Body of pancreas (tissue), 4 donors: ENCODE data around the gene HERPUD1. TPM values are rescaled to one million over a fixed set of nuclear protein-coding genes. Genes with fewer than 3 reads are reported as not detected.

Experiments used
- ATAC-seq: fragments of 150-250 bp; one replicate; pipeline ENCODE4 v1.9.1; 2016
- DNase-seq, 4 donors: peaks; one replicate each; pipeline ENCODE4 v3.0.0-alpha.2; 2019
- H3K27ac ChIP-seq, 4 donors: fragments of 200-600 bp; sonication (generic); 1 replicate in 3 of 4; 2 replicates in 1 of 4; pipeline versions ENCODE4 v1.5.1 to v1.6.1; 2016 to 2019; ENCODE audit warnings: mild to moderate bottlenecking in 1 of 4, mixed read lengths in 1 of 4, moderate library complexity in 1 of 4
- H3K27me3 ChIP-seq, 2 donors: fragments of 200-600 bp; sonication (generic); one replicate each; pipeline ENCODE4 v1.6.0; 2016; ENCODE audit warnings: mild to moderate bottlenecking in 1 of 2
- H3K36me3 ChIP-seq, 2 donors: fragments of 200-600 bp; sonication (generic); replicated peaks in 1 of 2; 2 replicates each; pipeline ENCODE4 v1.5.1; 2016; ENCODE audit warnings: low read depth in 2 of 2; ENCODE audit not compliant: insufficient read depth in 1 of 2
- H3K4me1 ChIP-seq: fragments of 200-600 bp; sonication (generic); one replicate; pipeline ENCODE4 v1.6.0; 2016
- H3K4me3 ChIP-seq, 2 donors: fragments of 200-600 bp; sonication (generic); 1 replicate in 1 of 2; 2 replicates in 1 of 2; pipeline ENCODE4 v1.5.1; 2016 to 2019
- H3K9me3 ChIP-seq, 3 donors: fragments of 200-600 bp; sonication (generic); 1 replicate in 2 of 3; 2 replicates in 1 of 3; pipeline ENCODE4 v1.5.1; 2016
- POLR2A ChIP-seq, 3 donors: fragments of 450-650 bp; IDR thresholded peaks; one replicate each; pipeline ENCODE4 v1.6.1; 2016; ENCODE audit warnings: antibody characterized with exemption in 3 of 3, mild to moderate bottlenecking in 2 of 3
- WGBS, 2 donors: methylation state at CpG; one replicate each; pipeline ENCODE4 v1.1.5; 2017; 5-methylcytosine and 5-hydroxymethylcytosine counted together
- intact Hi-C: fragments of 100-400 bp; cut with DNase I; formaldehyde crosslinking; loops from one replicate; pipeline ENCODE4 v1.15.1; 2023
- total RNA-seq, 2 donors: library from RNA; depleted of rRNA; stranded (reverse); fragments of >200 nt; gene quantifications; one replicate each; pipeline ENCODE4 v1.1.0, GENCODE V29; 2016
- TF ChIP-seq, protein P1 (sequence below), 7 experiments: fragments of 450-650 bp in 4 of 7; fragments of 200-600 bp in 3 of 7; sonication (generic) in 3 of 7; IDR thresholded peaks; one replicate each; pipeline ENCODE4 v1.5.1; 2016 to 2019; ENCODE audit warnings: antibody characterized with exemption in 7 of 7

HERPUD1 gene
- total RNA-seq, 2 donors from 2014 or later, result 211 to 293 TPM

DNA sequence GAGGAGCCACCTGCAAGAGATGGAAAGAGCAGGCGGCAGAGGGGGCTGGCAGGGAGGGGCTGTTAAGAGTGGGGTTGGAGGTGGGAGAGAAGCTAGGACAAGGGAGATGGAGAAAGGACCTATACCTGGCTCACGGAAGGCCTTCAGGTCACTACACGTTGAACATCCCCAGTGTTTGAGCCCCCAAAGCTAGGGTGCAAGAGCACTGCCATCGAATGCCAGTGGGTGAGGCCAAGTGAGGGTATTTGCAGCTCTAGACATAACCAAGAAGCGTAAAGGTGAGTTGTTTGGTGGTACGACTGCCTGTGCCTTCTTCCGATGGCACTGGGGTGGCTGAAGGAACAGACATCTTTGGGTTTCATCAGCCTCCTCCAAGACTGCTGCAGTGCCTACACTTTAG, 17.0 kb upstream of the HERPUD1 start:
- ATAC-seq (no peak), DNase-seq (no peak)
- Histone ChIP-seq H3K4me3 (no peak overlapping the region), H3K4me1 (peaks cover 51% of the 10 kb centered on the region), H3K36me3 (no peaks in the 10 kb centered on the region), H3K27me3 (no peaks in the 10 kb centered on the region), H3K9me3 (no peaks in the 10 kb centered on the region), H3K27ac (no peak overlapping the region)
- intact Hi-C loops, result no loop called here
- TF ChIP-seq POLR2A (IDR thresholded peaks at IDR 0.05), result no peak
- TF ChIP-seq, protein P1, sequence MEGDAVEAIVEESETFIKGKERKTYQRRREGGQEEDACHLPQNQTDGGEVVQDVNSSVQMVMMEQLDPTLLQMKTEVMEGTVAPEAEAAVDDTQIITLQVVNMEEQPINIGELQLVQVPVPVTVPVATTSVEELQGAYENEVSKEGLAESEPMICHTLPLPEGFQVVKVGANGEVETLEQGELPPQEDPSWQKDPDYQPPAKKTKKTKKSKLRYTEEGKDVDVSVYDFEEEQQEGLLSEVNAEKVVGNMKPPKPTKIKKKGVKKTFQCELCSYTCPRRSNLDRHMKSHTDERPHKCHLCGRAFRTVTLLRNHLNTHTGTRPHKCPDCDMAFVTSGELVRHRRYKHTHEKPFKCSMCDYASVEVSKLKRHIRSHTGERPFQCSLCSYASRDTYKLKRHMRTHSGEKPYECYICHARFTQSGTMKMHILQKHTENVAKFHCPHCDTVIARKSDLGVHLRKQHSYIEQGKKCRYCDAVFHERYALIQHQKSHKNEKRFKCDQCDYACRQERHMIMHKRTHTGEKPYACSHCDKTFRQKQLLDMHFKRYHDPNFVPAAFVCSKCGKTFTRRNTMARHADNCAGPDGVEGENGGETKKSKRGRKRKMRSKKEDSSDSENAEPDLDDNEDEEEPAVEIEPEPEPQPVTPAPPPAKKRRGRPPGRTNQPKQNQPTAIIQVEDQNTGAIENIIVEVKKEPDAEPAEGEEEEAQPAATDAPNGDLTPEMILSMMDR (IDR thresholded peaks at IDR 0.05), result no peak
- 80 to 91% methylated on average over 7 of the region's 7 CpGs for WGBS, 2 donors

DNA sequence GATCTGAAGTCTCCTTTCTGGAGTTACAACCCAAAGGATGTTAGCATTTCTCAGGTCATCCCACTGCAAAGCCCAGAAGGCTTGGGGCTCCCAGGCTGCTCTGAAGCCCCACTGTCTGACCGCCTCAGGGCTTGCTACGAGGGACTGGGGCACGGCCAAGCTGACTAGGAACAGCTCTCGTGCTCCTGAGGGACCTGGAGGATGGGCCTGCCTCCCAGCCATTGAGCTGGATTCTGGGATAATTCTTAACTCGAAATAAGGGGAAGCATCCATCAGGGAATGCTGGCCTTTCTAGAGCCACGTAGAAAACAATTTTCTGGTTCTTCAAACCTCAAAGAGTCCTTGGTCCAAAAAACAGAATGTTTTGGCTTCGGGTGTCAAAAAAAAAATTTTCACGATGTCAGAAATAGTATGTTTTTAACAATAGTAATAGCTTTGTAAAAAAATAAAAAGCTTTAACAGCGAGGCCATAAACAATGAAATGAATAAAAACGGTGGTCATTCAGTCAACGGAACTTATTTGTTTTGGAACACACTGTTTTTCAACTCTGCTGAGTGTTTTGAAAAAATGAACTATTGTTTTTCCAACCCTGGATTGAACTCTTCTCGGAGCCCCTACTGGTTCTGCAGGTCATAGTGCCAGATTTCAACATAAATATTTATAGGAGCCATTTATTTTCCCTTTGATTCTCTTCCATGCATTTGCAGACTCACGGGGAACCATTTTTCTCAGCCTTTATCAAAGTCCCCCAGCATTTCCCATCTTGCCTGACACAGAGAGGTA, 16.4 kb upstream of the HERPUD1 start:
- intact Hi-C loops, result no loop called here
- WGBS, 2 donors, result 34 to 50% methylated on average over 10 to 13 of the region's 13 CpGs

DNA sequence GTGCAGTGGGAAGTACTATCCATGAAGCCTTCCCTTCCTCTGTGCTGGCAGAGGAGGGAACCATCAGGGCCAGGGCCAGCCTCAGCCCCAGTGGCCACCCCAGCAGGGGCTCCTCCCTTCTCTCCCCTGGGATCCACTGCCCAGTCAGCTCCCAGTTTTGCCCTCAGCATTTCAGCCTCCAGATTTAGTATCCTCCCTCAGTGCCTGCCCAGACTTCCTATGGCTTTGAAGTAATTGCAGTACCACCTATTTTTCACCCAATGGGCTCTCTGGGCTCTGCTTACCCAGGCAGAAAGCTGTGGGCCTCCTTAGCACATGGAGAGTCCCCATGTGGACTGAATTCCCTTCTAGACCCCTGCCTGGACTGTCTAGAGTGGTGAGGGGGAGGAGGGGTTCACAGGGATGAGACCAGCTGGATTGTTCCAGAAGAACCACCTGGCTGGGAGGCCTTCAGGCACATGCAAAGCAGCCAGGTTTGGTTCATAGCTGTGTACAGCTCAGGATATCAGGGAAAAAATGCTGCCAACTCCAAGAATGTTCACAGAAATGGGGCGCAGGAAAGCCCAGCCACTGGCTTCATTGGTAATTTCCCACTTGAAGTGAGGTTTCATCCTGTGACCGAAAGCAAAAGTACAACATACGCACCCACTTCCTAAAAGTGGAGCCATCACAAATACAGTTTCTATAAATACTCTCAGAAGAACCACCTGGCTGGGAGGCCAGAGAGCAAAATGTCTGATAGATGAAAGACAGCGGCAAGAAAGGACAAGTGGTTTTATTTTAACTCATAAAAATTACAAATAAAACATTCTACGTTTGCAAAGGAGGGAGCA, 15.2 kb upstream of the HERPUD1 start:
- H3K36me3 ChIP-seq, result no peaks in the 10 kb centered on the region
- H3K9me3 ChIP-seq, result no peaks in the 10 kb centered on the region
- H3K27ac ChIP-seq, result peak overlapping the region; percentile 78 to 88 (median 84)
- TF ChIP-seq, protein P1 (IDR thresholded peaks at IDR 0.05), result no peak
- TF ChIP-seq POLR2A (IDR thresholded peaks at IDR 0.05), result no peak
- intact Hi-C loops, result no loop called here
- 38 to 45% methylated on average over 5 of the region's 5 CpGs for WGBS, 2 donors
- H3K4me3 ChIP-seq, result no peak overlapping the region
- H3K27me3 ChIP-seq, result no peaks in the 10 kb centered on the region
- peaks cover 64% of the 10 kb centered on the region for H3K4me1 ChIP-seq
- ATAC-seq, result no peak
- DNase-seq, result peak in 1 of 4 donors; percentile 12

More for the DNA sequence above, 16.4 kb upstream of the HERPUD1 start:
- Histone ChIP-seq H3K36me3 (no peaks in the 10 kb centered on the region), H3K9me3 (no peaks in the 10 kb centered on the region), H3K4me3 (no peak overlapping the region), H3K27ac (peak overlapping the region; percentile 78 to 88 (median 84)), H3K27me3 (no peaks in the 10 kb centered on the region), H3K4me1 (peaks cover 56% of the 10 kb centered on the region)
- DNase-seq (no peak), ATAC-seq (no peak)
- TF ChIP-seq, protein P1 (IDR thresholded peaks at IDR 0.05), result no peak
- TF ChIP-seq POLR2A (IDR thresholded peaks at IDR 0.05), result no peak

DNA sequence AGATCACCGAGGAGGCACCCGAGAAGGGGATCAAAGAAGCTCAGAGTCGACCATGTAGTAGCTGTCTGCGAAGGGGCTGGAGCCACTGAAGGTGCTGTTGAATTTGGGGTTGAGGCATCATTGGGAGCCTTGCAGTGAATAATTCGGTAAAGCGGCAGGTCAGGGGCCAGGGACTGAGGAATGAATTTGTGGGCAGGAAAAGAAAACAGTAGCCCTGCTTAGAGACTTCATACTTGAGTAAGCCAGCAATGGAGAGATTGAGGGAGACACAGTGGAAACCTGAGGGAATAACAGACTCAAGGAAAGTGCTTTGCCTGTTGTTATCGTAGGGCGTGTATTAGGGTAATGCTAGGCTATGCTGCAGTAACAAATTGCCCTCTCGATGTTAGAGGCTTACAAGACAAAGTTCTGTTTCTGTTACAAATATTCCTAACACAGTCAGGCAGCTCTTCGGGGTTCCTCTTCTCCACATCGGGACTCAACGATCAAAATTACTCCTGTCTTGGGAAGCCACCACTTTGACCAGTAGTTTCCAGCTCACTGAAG, 13.4 kb upstream of the HERPUD1 start:
- TF ChIP-seq, protein P1 (IDR thresholded peaks at IDR 0.05), result no peak
- TF ChIP-seq POLR2A (IDR thresholded peaks at IDR 0.05), result peak in 1 of 3 donors; percentile 2
- no peaks in the 10 kb centered on the region for H3K36me3 ChIP-seq
- H3K9me3 ChIP-seq, result no peaks in the 10 kb centered on the region
- ATAC-seq, result peak; percentile 2
- DNase-seq, result no peak
- no peak overlapping the region for H3K4me3 ChIP-seq
- intact Hi-C loops, result no loop called here
- H3K27ac ChIP-seq, result peak overlapping the region; percentile 78 to 88 (median 83)
- WGBS, 2 donors, result 44 to 53% methylated on average over 12 of the region's 12 CpGs
- H3K27me3 ChIP-seq, result no peaks in the 10 kb centered on the region
- peaks cover 80% of the 10 kb centered on the region for H3K4me1 ChIP-seq
